Upper lobe of left lung (tissue), 4 donors: ENCODE data around the gene BLID.

Experiments used
- POLR2A ChIP-seq, 4 donors: fragments of 450-650 bp; IDR thresholded peaks; one replicate each; pipeline ENCODE4 v1.5.1; 2016 to 2017; ENCODE audit warnings: antibody characterized with exemption in 4 of 4, mild to moderate bottlenecking in 2 of 4
- TF ChIP-seq, protein P1 (sequence below), 6 experiments: fragments of 450-650 bp in 4 of 6; fragments of 200-600 bp in 2 of 6; sonication (generic) in 2 of 6; IDR thresholded peaks; one replicate each; pipeline ENCODE4 v1.5.1; 2016 to 2019; ENCODE audit warnings: antibody characterized with exemption in 6 of 6

- no peak for TF ChIP-seq POLR2A (IDR thresholded peaks at IDR 0.05)
- TF ChIP-seq, protein P1, sequence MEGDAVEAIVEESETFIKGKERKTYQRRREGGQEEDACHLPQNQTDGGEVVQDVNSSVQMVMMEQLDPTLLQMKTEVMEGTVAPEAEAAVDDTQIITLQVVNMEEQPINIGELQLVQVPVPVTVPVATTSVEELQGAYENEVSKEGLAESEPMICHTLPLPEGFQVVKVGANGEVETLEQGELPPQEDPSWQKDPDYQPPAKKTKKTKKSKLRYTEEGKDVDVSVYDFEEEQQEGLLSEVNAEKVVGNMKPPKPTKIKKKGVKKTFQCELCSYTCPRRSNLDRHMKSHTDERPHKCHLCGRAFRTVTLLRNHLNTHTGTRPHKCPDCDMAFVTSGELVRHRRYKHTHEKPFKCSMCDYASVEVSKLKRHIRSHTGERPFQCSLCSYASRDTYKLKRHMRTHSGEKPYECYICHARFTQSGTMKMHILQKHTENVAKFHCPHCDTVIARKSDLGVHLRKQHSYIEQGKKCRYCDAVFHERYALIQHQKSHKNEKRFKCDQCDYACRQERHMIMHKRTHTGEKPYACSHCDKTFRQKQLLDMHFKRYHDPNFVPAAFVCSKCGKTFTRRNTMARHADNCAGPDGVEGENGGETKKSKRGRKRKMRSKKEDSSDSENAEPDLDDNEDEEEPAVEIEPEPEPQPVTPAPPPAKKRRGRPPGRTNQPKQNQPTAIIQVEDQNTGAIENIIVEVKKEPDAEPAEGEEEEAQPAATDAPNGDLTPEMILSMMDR (IDR thresholded peaks at IDR 0.05) = no peak
Measured at GRCh38 chr11:122160841-122161590, 45.0 kb upstream of the BLID start.
